IMR-90 (cell line): Measurements from ENCODE around the gene MMS19. TPM values are rescaled to one million over a fixed set of nuclear protein-coding genes. Genes with fewer than 3 reads are reported as not detected.
A peak's percentile ranks its signal among the peaks of the same experiment; 100 is the strongest.

ENCODE experiments used
- ATAC-seq: fragments of 200-7000 bp; cut with Tn5 transposase; 2 replicates; pipeline ENCODE4 v1.9.1; 2020; ENCODE audit warnings: low read depth, mild to moderate bottlenecking, moderate library complexity
- BruUV-seq: library from RNA; stranded (reverse); fragments of 400-500 nt; replicated peaks from 2 replicates; lab custom pipeline; 2021; lab: Mats Ljungman, UMichigan
- CTCF ChIA-PET: fragments of 300-600 bp; formaldehyde crosslinking; extraction: SDS; loops from one replicate; lab custom pipeline; 2021; ENCODE audit warnings: antibody characterized with exemption; lab: Yijun Ruan, JAX
- POLR2A ChIA-PET: fragments of 300-600 bp; sonication (Branson Sonifier 250); formaldehyde crosslinking; loops from one replicate; lab custom pipeline; 2022; ENCODE audit warnings: antibody characterized with exemption; ENCODE audit not compliant: unreplicated experiment; lab: Charles Lee
- DNase-seq: peaks from one replicate; pipeline ENCODE4 v3.0.0; 2013
- H2AFZ ChIP-seq: replicated peaks from 2 replicates; pipeline ENCODE3; 2013; ENCODE audit warnings: low read length, mild to moderate bottlenecking; ENCODE audit not compliant: poor library complexity
- H2AK5ac ChIP-seq: 2 replicates; pipeline ENCODE4 v1.6.1; 2013; ENCODE audit warnings: low read depth, low read length, inconsistent platforms
- H2AK9ac ChIP-seq: replicated peaks from 2 replicates; pipeline ENCODE3; 2013; ENCODE audit warnings: mild to moderate bottlenecking, low read depth, low read length, moderate library complexity; ENCODE audit not compliant: poor library complexity
- H2BK120ac ChIP-seq: 2 replicates; pipeline ENCODE4 v1.6.1; 2013; ENCODE audit warnings: low read depth, low read length, inconsistent platforms
- H2BK15ac ChIP-seq: 3 replicates; pipeline ENCODE4 v1.6.1; 2013; ENCODE audit warnings: low read depth, low read length, inconsistent platforms
- H2BK20ac ChIP-seq: 2 replicates; pipeline ENCODE4 v1.6.1; 2013; ENCODE audit warnings: low read depth, mild to moderate bottlenecking, inconsistent platforms, low read length, moderate library complexity
- H2BK5ac ChIP-seq: 2 replicates; pipeline ENCODE4 v1.6.1; 2013; ENCODE audit warnings: mild to moderate bottlenecking, low read depth, low read length, inconsistent platforms; ENCODE audit not compliant: poor library complexity, severe bottlenecking
- H3K14ac ChIP-seq: replicated peaks from 2 replicates; pipeline ENCODE4 v1.6.1; 2013; ENCODE audit warnings: low read depth, low read length, inconsistent platforms
- H3K18ac ChIP-seq: 2 replicates; pipeline ENCODE4 v1.6.1; 2013; ENCODE audit warnings: low read depth, low read length, control low read depth
- H3K23ac ChIP-seq: 2 replicates; pipeline ENCODE4 v1.6.1; 2013; ENCODE audit warnings: low read depth, low read length, inconsistent platforms
- H3K27ac ChIP-seq: 2 replicates; pipeline ENCODE4 v1.5.1; 2013; ENCODE audit warnings: mild to moderate bottlenecking, control low read depth, low read length; ENCODE audit not compliant: insufficient read depth
- H3K27me3 ChIP-seq: 2 replicates; pipeline ENCODE4 v1.6.1; 2013; ENCODE audit warnings: low read length; ENCODE audit not compliant: control insufficient read depth, insufficient read depth
- H3K36me3 ChIP-seq: 2 replicates; pipeline ENCODE4 v1.6.1; 2013; ENCODE audit warnings: low read length, mixed read lengths; ENCODE audit not compliant: control insufficient read depth, insufficient read depth
- H3K4ac ChIP-seq: 2 replicates; pipeline ENCODE4 v1.6.1; 2013; ENCODE audit warnings: low read depth, low read length, inconsistent platforms
- H3K4me1 ChIP-seq: 2 replicates; pipeline ENCODE4 v1.6.1; 2013; ENCODE audit warnings: low read length, mixed read lengths; ENCODE audit not compliant: control insufficient read depth, insufficient read depth
- H3K4me2 ChIP-seq: 2 replicates; pipeline ENCODE4 v1.6.1; 2013; ENCODE audit warnings: low read depth, mild to moderate bottlenecking, control low read depth, low read length, moderate library complexity
- H3K4me3 ChIP-seq: 2 replicates; pipeline ENCODE4 v1.5.1; 2013; ENCODE audit warnings: low read depth, mild to moderate bottlenecking, control low read depth, low read length, moderate library complexity; ENCODE audit not compliant: insufficient read depth
- H3K56ac ChIP-seq: 2 replicates; pipeline ENCODE4 v1.6.1; 2013; ENCODE audit warnings: low read length, inconsistent platforms; ENCODE audit not compliant: insufficient read depth; ENCODE audit errors: extremely low read depth
- H3K79me1 ChIP-seq, 2 experiments: 2 replicates each; pipeline ENCODE4 v1.6.1; 2013; ENCODE audit warnings: low read length in 2 of 2, inconsistent platforms in 1 of 2, low read depth in 1 of 2
- H3K9ac ChIP-seq: 2 replicates; pipeline ENCODE4 v1.6.1; 2013; ENCODE audit warnings: low read depth, low read length, control low read depth
- H3K9me1 ChIP-seq: 2 replicates; pipeline ENCODE4 v1.6.1; 2013; ENCODE audit warnings: low read length, inconsistent platforms; ENCODE audit not compliant: insufficient read depth
- H3K9me3 ChIP-seq: 2 replicates; pipeline ENCODE4 v1.6.1; 2013; ENCODE audit warnings: low read length; ENCODE audit not compliant: control insufficient read depth, insufficient read depth
- H4K20me1 ChIP-seq: 2 replicates; pipeline ENCODE4 v1.6.1; 2013; ENCODE audit warnings: low read length, inconsistent platforms; ENCODE audit not compliant: insufficient read depth
- H4K5ac ChIP-seq: 2 replicates; pipeline ENCODE4 v1.6.1; 2013; ENCODE audit warnings: mild to moderate bottlenecking, low read depth, low read length, control low read depth
- H4K8ac ChIP-seq, 2 experiments: 2 replicates each; pipeline ENCODE4 v1.6.1; 2013; ENCODE audit warnings: low read depth in 2 of 2, low read length in 2 of 2, control low read depth in 1 of 2, inconsistent platforms in 1 of 2
- H4K91ac ChIP-seq: 2 replicates; pipeline ENCODE4 v1.6.1; 2013; ENCODE audit warnings: low read depth, low read length, inconsistent platforms; ENCODE audit not compliant: insufficient read depth
- BHLHE40 ChIP-seq: fragments of 150-350 bp; IDR thresholded peaks from 2 replicates; pipeline ENCODE4 v1.6.1; 2016; ENCODE audit warnings: mild to moderate bottlenecking, low read depth, low read length
- FOS ChIP-seq: fragments of 150-350 bp; IDR thresholded peaks from 2 replicates; pipeline ENCODE4 v1.6.1; 2016; ENCODE audit warnings: low read depth, low read length
- MAFK ChIP-seq: IDR thresholded peaks from 2 replicates; pipeline ENCODE4 v1.6.1; 2012; ENCODE audit warnings: low read depth, low read length, improper control_type of control experiment
- MXI1 ChIP-seq: IDR thresholded peaks from 2 replicates; pipeline ENCODE4 v1.6.1; 2012; ENCODE audit warnings: low read depth, mild to moderate bottlenecking, low read length, moderate library complexity, borderline replicate concordance
- NFE2L2 ChIP-seq: fragments of 150-350 bp; IDR thresholded peaks from 2 replicates; pipeline ENCODE4 v1.6.1; 2016; ENCODE audit warnings: low read depth, mild to moderate bottlenecking, low read length
- POLR2A ChIP-seq: IDR thresholded peaks from 2 replicates; pipeline ENCODE4 v1.6.1; 2012; ENCODE audit warnings: mild to moderate bottlenecking, low read depth, low read length
- RAD21 ChIP-seq: IDR thresholded peaks from 2 replicates; pipeline ENCODE4 v1.6.1; 2012; ENCODE audit warnings: low read length, improper control_type of control experiment
- RCOR1 ChIP-seq: IDR thresholded peaks from 2 replicates; pipeline ENCODE4 v1.6.1; 2012; ENCODE audit warnings: mild to moderate bottlenecking, low read length, improper control_type of control experiment; ENCODE audit not compliant: insufficient replicate concordance
- RFX5 ChIP-seq: IDR thresholded peaks from 2 replicates; pipeline ENCODE4 v1.8.0; 2012; ENCODE audit warnings: low read depth, mild to moderate bottlenecking, low read length, moderate library complexity
- SMC3 ChIP-seq: fragments of 150-350 bp; IDR thresholded peaks from 2 replicates; pipeline ENCODE4 v1.6.1; 2016; ENCODE audit warnings: low read depth, mild to moderate bottlenecking, antibody characterized with exemption, low read length, moderate library complexity
- WGBS, 2 experiments: methylation state at CpG; one replicate each; pipeline versions ENCODE4 v1.1.5 to v1.1.7; 2013; ENCODE audit warnings: missing lambda C conversion rate in 2 of 2; ENCODE audit not compliant: insufficient read length in 1 of 2; ENCODE audit errors: extremely low coverage in 2 of 2; 5-methylcytosine and 5-hydroxymethylcytosine counted together
- dilution Hi-C: fragments of 300-500 bp; cut with HindIII; formaldehyde crosslinking; loops from one replicate; pipeline ENCODE4 v1.14.3; 2018; ENCODE audit warnings: low sequenced_read_pairs; ENCODE audit not compliant: unreplicated experiment
- in situ Hi-C: fragments of 300-500 bp; cut with MboI; formaldehyde crosslinking; loops from 3 replicates; pipeline ENCODE4 v1.14.3; 2019; ENCODE audit warnings: low sequenced_read_pairs, inconsistent platforms, mixed read lengths
- intact Hi-C: fragments of 100-400 bp; cut with micrococcal nuclease; formaldehyde crosslinking; loops from 2 replicates; pipeline ENCODE4 v1.10.0; 2022
- polyA plus RNA-seq, 3 experiments: library from polyadenylated mRNA; depleted of rRNA; stranded (reverse); fragments of >200 nt; gene quantifications; 2 replicates each; pipeline ENCODE4 v1.2.3, GENCODE V29; 2012; ENCODE audit warnings: low replicate concordance in 1 of 3
- total RNA-seq: library from RNA; depleted of rRNA; stranded (reverse); fragments of >200 nt; gene quantifications from 2 replicates; pipeline ENCODE4 v1.2.3, GENCODE V29; 2012
- TF ChIP-seq, protein P1 (sequence below): conservative IDR thresholded peaks from 2 replicates; pipeline ENCODE4 v1.5.1; 2012; ENCODE audit warnings: mild to moderate bottlenecking, low read depth, low read length, improper control_type of control experiment

Gene MMS19
- total and polyA plus RNA-seq, 2 of the 4 experiments (the other 2 are of a cell fraction), result 70.1 to 72.7 TPM

DNA sequence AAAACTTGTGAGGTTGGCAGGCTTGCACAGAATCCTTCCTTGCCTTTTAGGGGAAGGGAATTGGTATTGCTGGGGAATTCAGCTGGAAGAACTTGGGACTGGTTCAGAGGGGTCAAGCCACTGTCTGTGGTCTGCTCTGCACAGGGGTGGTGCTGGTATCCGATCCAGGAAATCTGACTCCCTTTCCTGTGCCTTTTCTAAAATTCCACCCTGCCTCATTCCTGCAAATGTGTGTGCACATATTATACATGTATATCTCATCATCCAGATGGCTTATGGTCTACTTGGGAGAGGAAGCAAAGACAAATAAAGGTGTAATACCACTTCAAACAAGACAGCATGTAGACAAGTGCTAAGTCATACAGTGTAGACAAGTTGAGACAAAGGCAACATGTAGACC is 14.8 kb upstream of the MMS19 start:
- Histone ChIP-seq H4K20me1 (peaks cover 76% of the 10 kb centered on the region), H3K14ac (no peak overlapping the region), H3K27ac (no peak overlapping the region), H2BK120ac (no peak overlapping the region), H2BK15ac (no peak overlapping the region), H3K36me3 (no peaks in the 10 kb centered on the region), H4K5ac (no peak overlapping the region), H3K4me3 (no peak overlapping the region), H3K4me2 (no peak overlapping the region), H4K91ac (no peak overlapping the region), H3K27me3 (no peaks in the 10 kb centered on the region), H3K18ac (no peak overlapping the region), H3K56ac (no peak overlapping the region), H3K4ac (no peak overlapping the region), H3K9ac (no peak overlapping the region), H2AFZ (no peak overlapping the region), H3K4me1 (peaks cover 13% of the 10 kb centered on the region), H3K23ac (no peak overlapping the region), H2AK5ac (no peak overlapping the region), H2AK9ac (no peak overlapping the region), H3K79me1 (peaks cover 43 to 77% of the 10 kb centered on the region in 2 experiments), H2BK5ac (no peak overlapping the region), H2BK20ac (no peak overlapping the region), H4K8ac (no peak overlapping the region), H3K9me1 (peaks cover 25% of the 10 kb centered on the region), H3K9me3 (no peaks in the 10 kb centered on the region)
- peak; percentile 37 for DNase-seq
- no CpG with 5 or more reads among the region's 1 CpG for WGBS, 2 experiments
- TF ChIP-seq RCOR1 (no peak), RAD21 (no peak), FOS (no peak), SMC3 (no peak), MAFK (no peak), RFX5 (no peak), POLR2A (no peak), BHLHE40 (no peak), MXI1 (no peak), NFE2L2 (no peak)
- TF ChIP-seq, protein P1, sequence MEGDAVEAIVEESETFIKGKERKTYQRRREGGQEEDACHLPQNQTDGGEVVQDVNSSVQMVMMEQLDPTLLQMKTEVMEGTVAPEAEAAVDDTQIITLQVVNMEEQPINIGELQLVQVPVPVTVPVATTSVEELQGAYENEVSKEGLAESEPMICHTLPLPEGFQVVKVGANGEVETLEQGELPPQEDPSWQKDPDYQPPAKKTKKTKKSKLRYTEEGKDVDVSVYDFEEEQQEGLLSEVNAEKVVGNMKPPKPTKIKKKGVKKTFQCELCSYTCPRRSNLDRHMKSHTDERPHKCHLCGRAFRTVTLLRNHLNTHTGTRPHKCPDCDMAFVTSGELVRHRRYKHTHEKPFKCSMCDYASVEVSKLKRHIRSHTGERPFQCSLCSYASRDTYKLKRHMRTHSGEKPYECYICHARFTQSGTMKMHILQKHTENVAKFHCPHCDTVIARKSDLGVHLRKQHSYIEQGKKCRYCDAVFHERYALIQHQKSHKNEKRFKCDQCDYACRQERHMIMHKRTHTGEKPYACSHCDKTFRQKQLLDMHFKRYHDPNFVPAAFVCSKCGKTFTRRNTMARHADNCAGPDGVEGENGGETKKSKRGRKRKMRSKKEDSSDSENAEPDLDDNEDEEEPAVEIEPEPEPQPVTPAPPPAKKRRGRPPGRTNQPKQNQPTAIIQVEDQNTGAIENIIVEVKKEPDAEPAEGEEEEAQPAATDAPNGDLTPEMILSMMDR, result no peak
- intact Hi-C loops, result no loop called here
- dilution Hi-C loops, result no loop called here
- ChIA-PET POLR2A (no interaction called here), CTCF (interaction anchor here (1.2 kb wide), 1 partner anchor 11 kb away, joined by 3 read pairs; no protein-coding TSS in a partner anchor)
- no TSS peak for BruUV-seq
- peak; percentile 21; the same call in 1 of the 2 replicates for ATAC-seq
- in situ Hi-C loops, result no loop called here
